Choroid plexus epithelial cell (primary cell): ENCODE results near the gene KRTAP4-11.
"Not testable (repeated sequence)": the region's sequence is repeated elsewhere in the genome, so short reads cannot be mapped to it uniquely, and the experiment has no call there.

Source experiments
- DNase-seq: peaks from one replicate; pipeline ENCODE4 v3.0.0-alpha.2; 2010; ENCODE audit warnings: low read depth
- H3K4me3 ChIP-seq: 2 replicates; pipeline ENCODE4 v1.5.1; 2011; ENCODE audit warnings: low read depth, mild to moderate bottlenecking, control low read depth, low read length, moderate library complexity
- TF ChIP-seq, protein P1 (sequence below): conservative IDR thresholded peaks from 2 replicates; pipeline ENCODE4 v1.5.1; 2011; ENCODE audit warnings: low read depth, mild to moderate bottlenecking, control low read depth, inconsistent platforms, low read length, moderate library complexity

KRTAP4-11 gene

DNA sequence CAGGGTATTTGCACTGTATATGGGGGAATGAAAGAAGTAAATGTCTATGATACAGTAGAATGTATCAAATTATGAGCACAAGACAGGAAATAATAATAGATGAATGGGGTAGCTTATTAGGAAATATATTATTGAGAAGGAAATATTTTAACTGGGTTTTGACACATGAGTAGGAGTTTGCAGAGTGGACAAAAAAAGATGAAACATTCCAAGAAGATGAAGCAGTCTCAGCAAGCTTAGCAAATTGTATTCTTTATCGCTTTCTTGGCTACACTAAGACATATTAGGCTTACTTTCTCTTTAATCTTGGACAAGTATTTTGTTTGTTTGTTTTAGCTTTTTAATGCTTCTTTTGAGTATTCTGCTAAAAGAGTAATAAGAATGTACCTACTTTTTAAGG lies 14.3 kb downstream of the KRTAP4-11 start:
- DNase-seq, result no peak
- TF ChIP-seq, protein P1, sequence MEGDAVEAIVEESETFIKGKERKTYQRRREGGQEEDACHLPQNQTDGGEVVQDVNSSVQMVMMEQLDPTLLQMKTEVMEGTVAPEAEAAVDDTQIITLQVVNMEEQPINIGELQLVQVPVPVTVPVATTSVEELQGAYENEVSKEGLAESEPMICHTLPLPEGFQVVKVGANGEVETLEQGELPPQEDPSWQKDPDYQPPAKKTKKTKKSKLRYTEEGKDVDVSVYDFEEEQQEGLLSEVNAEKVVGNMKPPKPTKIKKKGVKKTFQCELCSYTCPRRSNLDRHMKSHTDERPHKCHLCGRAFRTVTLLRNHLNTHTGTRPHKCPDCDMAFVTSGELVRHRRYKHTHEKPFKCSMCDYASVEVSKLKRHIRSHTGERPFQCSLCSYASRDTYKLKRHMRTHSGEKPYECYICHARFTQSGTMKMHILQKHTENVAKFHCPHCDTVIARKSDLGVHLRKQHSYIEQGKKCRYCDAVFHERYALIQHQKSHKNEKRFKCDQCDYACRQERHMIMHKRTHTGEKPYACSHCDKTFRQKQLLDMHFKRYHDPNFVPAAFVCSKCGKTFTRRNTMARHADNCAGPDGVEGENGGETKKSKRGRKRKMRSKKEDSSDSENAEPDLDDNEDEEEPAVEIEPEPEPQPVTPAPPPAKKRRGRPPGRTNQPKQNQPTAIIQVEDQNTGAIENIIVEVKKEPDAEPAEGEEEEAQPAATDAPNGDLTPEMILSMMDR, result no peak

DNA sequence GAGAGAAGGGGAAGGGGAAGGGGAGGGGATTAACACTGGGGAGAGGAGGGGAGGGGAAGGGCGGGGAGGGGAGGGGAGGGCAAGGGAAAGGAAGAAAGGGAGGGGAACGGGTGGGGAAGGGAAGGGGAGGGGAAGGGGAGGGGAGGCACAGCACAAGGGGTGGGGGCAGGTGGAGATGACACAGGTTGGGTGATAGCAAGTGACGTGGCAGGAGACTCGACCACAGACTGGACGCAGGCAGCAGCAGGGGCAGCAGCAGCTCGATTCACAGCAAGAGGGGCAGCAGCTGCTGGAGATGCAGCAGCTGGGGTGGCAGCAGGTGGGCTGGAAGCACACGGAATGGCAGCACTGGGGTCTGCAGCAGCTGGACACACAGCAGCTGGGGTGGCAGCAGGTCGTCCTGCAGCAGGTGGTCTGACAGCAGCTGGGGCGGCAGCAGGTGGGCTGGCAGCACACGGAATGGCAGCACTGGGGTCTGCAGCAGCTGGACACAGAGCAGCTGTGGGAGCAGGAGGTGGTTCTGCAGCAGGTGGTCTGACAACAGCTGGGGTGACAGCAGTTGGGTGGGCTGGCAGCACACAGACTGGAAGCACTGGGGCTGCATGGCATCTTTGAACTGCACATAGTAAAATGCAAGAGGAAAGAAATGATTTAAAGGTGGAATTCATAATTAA lies 16.4 kb downstream of the KRTAP4-11 start, which contains the start of gene KRTAP4-16:
TSS of gene KRTAP4-16 (minus strand) at position 624 of the 674 bp plus-strand sequence. CDS start at position 624, 0 bp downstream.
- TF ChIP-seq, protein P1, result no peak
- DNase-seq, result no peak
- H3K4me3 ChIP-seq, result no peak within 1 kb of the TSS

More for the DNA sequence above, 14.3 kb downstream of the KRTAP4-11 start:
- H3K4me3 ChIP-seq, result no peak overlapping the region

DNA sequence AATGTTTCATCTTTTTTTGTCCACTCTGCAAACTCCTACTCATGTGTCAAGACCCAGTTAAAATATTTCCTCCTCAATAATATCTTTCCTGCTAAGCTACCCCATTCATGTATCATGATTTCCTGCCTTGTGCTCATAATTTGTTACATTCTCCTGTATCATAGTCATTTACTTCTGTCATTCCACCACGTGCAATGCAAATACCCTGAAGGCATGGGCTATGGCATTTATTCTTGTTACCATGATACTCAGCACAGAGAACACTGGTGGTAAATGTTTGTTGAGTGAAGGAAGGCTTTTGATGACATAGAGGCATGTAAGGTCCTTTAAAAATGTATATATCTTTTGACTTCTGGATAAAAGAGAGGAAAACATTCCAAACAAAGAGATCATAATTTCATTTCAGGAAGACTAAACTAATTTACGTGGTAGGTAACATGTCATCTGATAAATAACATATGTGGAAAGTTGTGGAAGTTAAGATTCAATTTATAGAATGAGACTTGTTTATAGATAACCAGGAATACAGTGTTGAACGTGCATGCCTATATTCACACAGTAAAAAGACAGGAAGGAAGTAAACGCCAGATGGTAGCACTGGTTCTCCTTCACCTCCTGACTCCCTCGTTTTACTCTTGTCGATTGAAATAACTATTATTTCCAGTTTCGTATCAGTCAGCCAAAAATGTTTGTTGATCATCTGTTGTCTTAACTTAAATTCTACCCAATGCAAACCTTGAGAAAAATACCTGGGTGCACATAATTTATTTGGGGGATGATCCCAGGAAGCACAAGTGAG lies 18.3 kb downstream of the KRTAP4-11 start:
- not testable (repeated sequence) for H3K4me3 ChIP-seq, DNase-seq

DNA sequence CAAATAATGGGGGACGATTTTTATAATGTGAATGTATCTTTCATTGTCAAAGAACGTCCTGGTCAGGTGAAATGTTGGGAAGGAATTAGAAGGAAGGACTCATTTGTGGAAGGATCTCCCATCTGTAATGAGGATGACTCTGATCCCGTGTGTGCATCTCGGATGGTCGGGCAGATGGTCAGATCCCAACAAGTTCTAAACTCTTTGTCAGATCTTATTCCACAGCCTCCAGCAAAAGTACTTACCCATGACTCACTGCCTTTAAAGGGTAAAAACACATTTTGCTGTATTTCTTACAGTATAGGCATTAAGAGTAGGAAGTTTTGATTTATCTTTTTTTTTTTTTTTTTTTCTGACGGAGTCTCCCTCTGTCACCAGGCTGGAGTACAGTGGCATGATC lies 19.7 kb downstream of the KRTAP4-11 start:
- no peak for DNase-seq
- TF ChIP-seq, protein P1, result no peak

DNA sequence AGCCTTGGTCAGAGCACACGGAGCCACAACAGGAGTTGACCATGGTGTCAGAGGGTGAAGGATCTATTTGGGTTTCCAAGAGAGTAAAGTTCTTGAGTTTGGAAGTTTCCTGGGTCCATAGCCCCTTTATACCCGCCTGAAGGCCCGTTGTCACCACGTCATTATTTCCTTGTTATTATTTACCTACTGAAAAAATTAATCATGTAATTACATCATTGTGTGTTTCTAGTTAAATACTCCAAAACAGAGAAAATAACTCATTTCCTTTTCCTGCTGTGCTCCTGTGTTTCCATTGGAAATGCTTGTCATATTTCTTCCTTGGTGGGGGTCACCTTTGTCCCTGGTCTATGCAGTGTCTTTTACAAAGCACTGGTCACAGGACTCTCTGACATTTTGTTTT lies 20.1 kb downstream of the KRTAP4-11 start, which contains the start of gene KRTAP4-8:
TSS of gene KRTAP4-8 (minus strand) at position 101 of the 400 bp plus-strand sequence. CDS start at position 43, 58 bp downstream.
- TF ChIP-seq, protein P1, result no peak
- H3K4me3 ChIP-seq, result no peak within 1 kb of the TSS
- DNase-seq, result no peak

More for the DNA sequence above, 19.7 kb downstream of the KRTAP4-11 start:
- H3K4me3 ChIP-seq, result no peak overlapping the region

DNA sequence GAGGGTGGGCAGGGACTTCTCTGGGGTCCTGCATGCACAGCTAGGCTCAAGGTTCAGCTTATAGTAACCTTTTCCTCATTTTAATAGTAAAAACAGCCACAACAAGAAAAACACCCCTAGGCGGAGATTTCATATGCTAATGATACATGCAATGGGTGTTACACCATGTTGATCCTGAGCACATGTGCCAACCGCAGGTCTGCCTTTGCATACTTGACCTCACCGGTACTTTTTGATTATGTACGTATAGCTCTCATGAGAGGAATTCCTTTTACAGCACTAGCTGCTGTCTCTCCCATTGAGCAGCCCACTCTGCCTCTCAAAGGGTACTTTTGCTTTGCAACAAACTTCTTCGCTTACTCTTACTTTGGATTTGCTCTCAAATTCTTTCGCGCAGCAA lies 22.1 kb downstream of the KRTAP4-11 start:
- DNase-seq, result no peak
- H3K4me3 ChIP-seq, result no peak overlapping the region
- TF ChIP-seq, protein P1, result no peak

DNA sequence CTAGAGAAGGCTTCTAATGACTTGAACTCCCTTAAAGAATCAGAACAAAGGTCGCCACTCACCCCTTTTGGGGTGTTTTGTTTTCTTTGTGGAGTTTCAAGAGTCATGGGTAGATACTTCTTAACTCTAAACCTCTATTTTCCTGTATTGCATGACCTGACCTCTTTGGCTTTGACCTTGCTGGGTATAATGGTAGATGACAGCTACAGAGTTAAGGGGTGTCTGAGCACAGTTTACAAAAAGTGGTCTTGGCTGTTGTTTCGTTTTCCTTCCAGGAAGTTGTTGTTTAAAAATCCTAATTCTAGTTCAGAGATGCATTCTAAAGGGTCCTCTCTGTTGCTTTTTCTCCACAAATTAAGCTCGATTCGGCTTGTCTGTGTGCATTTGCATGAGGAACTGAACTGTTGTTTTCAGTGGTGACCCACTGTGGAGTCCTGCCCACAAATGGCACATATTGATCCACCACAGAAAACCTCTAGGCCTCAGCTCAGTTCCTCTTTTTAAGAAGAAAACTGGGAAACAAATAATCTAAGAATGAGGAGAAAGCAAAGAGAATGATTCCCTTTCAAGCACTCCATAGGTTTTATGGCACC lies 29.3 kb downstream of the KRTAP4-11 start:
- not testable (repeated sequence) for DNase-seq, H3K4me3 ChIP-seq

DNA sequence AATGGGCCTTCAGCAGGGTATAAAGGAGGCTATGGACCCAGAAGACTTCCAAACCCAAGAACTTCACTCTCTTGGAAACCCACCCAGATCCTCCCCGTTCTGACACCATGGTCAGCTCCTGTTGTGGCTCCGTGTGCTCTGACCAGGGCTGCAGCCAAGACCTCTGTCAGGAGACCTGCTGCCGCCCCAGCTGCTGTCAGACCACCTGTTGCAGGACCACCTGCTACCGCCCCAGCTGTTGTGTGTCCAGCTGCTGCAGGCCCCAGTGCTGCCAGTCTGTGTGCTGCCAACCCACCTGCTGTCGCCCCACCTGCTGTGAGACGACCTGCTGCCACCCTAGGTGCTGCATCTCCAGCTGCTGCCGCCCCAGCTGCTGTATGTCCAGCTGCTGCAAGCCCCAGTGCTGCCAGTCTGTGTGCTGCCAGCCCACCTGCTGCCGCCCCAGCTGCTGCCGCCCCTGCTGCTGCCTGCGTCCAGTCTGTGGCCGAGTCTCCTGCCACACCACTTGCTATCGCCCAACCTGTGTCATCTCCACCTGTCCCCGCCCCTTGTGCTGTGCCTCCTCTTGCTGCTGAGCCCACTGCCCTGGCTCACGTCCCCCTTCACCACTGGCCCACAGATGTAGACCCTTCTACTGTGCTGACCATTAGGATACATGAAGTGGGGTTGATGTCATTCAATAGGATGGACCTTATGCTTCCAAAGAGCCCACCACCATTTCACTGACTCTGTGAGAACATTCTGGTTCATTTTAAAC lies 33.9 kb downstream of the KRTAP4-11 start, which contains the start of gene KRTAP4-7:
TSS of gene KRTAP4-7 (plus strand) at position 51 of the 757 bp plus-strand sequence. CDS start at position 108, 57 bp downstream.
- not testable (repeated sequence) for H3K4me3 ChIP-seq

DNA sequence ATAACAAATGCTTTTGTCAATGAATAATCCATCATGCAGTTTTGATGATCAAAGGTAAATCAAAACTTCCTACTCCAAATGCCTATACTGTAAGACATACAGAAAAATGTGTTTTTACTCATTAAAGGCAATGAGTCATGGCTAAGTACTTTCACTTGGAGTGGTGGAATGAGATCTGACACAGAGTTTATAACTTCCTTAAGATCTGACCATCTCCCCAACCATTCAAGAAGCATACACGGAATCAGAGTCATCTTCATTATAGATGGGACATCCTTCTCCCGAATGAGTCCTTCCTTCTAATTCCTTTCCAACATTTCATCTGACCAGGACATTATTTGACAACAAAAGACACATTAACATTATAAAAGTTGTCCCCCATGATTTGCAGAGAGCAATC lies 34.7 kb downstream of the KRTAP4-11 start:
- not testable (repeated sequence) for H3K4me3 ChIP-seq, DNase-seq

More for the DNA sequence above, 33.9 kb downstream of the KRTAP4-11 start, which contains the start of gene KRTAP4-7:
- not testable (repeated sequence) for DNase-seq
